Gastrocnemius medialis (tissue), 4 donors: ENCODE data around the gene PRKD3. TPM values are rescaled to one million over a fixed set of nuclear protein-coding genes. Genes with fewer than 3 reads are reported as not detected.

ENCODE experiments used
- ATAC-seq, 2 donors: fragments of 150-250 bp; one replicate each; pipeline ENCODE4 v1.9.1; 2016
- DNase-seq, 2 donors: peaks; one replicate each; pipeline ENCODE4 v3.0.0-alpha.2; 2019
- H3K27ac ChIP-seq, 4 donors: fragments of 200-600 bp; sonication (generic); 1 replicate in 1 of 4; 2 replicates in 3 of 4; pipeline ENCODE4 v1.5.1; 2016 to 2018; ENCODE audit warnings: mild to moderate bottlenecking in 2 of 4, moderate library complexity in 1 of 4
- H3K27me3 ChIP-seq, 3 donors: fragments of 200-600 bp; sonication (generic) in 2 of 3; 1 replicate in 1 of 3; 2 replicates in 2 of 3; pipeline versions ENCODE4 v1.5.1 to v1.6.0; 2016 to 2019; ENCODE audit warnings: mild to moderate bottlenecking in 1 of 3, moderate library complexity in 1 of 3
- H3K36me3 ChIP-seq, 2 donors: fragments of 200-600 bp; sonication (generic) in 1 of 2; one replicate each; pipeline ENCODE4 v1.5.1; 2017 to 2018
- H3K4me1 ChIP-seq, 2 donors: fragments of 200-600 bp; sonication (generic) in 1 of 2; one replicate each; pipeline ENCODE4 v1.5.1; 2016 to 2017; ENCODE audit warnings: mild to moderate bottlenecking in 2 of 2
- H3K4me3 ChIP-seq, 4 donors: fragments of 200-600 bp; sonication (generic) in 3 of 4; 1 replicate in 1 of 4; 2 replicates in 3 of 4; pipeline ENCODE4 v1.5.1; 2016 to 2019; ENCODE audit warnings: mild to moderate bottlenecking in 2 of 4
- H3K9me3 ChIP-seq, 3 donors: fragments of 200-600 bp; sonication (generic) in 2 of 3; 1 replicate in 1 of 3; 2 replicates in 2 of 3; pipeline ENCODE4 v1.5.1; 2016 to 2019
- POLR2A ChIP-seq, 2 donors: fragments of 450-650 bp; IDR thresholded peaks; one replicate each; pipeline ENCODE4 v1.6.1; 2017; ENCODE audit warnings: antibody characterized with exemption in 2 of 2, mild to moderate bottlenecking in 2 of 2, moderate library complexity in 2 of 2
- in situ Hi-C, 4 donors: fragments of 200-750 bp; cut with MboI; loops; one replicate each; pipeline versions ENCODE4 v1.15.0 to v1.8.0; 2017; ENCODE audit warnings: low sequenced_read_pairs in 4 of 4
- intact Hi-C: fragments of 100-400 bp; cut with DNase I; formaldehyde crosslinking; loops from one replicate; pipeline ENCODE4 v1.15.1; 2023; ENCODE audit warnings: low total_unique reads
- total RNA-seq, 4 donors: library from RNA; depleted of rRNA; stranded (reverse); fragments of >200 nt; gene quantifications; one replicate each; pipeline versions ENCODE4 v1.1.0 to v1.2.3, GENCODE V29; 2016
- TF ChIP-seq, protein P1 (sequence below), 5 experiments: fragments of 450-650 bp in 3 of 5; fragments of 200-600 bp in 2 of 5; sonication (generic) in 2 of 5; IDR thresholded peaks in 4 of 5; conservative IDR thresholded peaks in 1 of 5; 1 replicate in 4 of 5; 2 replicates in 1 of 5; pipeline ENCODE4 v1.5.1; 2016 to 2019; ENCODE audit warnings: antibody characterized with exemption in 5 of 5, mild to moderate bottlenecking in 3 of 5, moderate library complexity in 3 of 5

The PRKD3 gene
- total RNA-seq, 4 donors from 2014 or later: 11.0 to 34.4 (median 14.9) TPM

DNA sequence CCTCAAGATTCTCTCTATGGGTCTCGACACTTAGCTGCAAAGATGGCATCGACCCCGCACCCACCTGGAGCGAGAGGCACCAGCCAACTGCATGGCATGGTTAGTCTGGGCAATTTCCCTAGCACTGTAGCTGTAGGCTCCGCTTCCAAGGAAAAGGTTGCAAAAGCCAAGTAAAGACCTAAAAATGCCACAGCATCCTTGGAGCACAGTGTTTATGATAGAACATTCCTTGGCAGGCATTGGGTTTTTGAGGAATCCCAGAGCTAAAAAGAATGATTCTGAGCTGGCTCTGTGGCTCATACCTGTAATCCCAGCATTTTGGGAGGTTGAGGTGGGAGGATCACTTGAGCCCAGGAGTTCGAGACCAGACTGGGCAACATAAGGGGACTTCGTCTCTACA lies 42.7 kb upstream of the PRKD3 start:
- H3K27ac ChIP-seq: no peak overlapping the region
- no peaks in the 10 kb centered on the region for H3K36me3 ChIP-seq
- intact Hi-C loops: no loop called here
- H3K27me3 ChIP-seq: no peaks in the 10 kb centered on the region
- H3K9me3 ChIP-seq: no peaks in the 10 kb centered on the region
- H3K4me1 ChIP-seq: peaks cover 19 to 20% of the 10 kb centered on the region in 2 donors
- no peak for DNase-seq
- no peak for ATAC-seq
- in situ Hi-C loops: no loop called here
- H3K4me3 ChIP-seq: no peak overlapping the region
- TF ChIP-seq, protein P1, sequence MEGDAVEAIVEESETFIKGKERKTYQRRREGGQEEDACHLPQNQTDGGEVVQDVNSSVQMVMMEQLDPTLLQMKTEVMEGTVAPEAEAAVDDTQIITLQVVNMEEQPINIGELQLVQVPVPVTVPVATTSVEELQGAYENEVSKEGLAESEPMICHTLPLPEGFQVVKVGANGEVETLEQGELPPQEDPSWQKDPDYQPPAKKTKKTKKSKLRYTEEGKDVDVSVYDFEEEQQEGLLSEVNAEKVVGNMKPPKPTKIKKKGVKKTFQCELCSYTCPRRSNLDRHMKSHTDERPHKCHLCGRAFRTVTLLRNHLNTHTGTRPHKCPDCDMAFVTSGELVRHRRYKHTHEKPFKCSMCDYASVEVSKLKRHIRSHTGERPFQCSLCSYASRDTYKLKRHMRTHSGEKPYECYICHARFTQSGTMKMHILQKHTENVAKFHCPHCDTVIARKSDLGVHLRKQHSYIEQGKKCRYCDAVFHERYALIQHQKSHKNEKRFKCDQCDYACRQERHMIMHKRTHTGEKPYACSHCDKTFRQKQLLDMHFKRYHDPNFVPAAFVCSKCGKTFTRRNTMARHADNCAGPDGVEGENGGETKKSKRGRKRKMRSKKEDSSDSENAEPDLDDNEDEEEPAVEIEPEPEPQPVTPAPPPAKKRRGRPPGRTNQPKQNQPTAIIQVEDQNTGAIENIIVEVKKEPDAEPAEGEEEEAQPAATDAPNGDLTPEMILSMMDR (IDR thresholded peaks at IDR 0.05 in 4 of 5, conservative IDR thresholded peaks at IDR 0.05 in 1 of 5): no peak
- TF ChIP-seq POLR2A (IDR thresholded peaks at IDR 0.05): no peak

DNA sequence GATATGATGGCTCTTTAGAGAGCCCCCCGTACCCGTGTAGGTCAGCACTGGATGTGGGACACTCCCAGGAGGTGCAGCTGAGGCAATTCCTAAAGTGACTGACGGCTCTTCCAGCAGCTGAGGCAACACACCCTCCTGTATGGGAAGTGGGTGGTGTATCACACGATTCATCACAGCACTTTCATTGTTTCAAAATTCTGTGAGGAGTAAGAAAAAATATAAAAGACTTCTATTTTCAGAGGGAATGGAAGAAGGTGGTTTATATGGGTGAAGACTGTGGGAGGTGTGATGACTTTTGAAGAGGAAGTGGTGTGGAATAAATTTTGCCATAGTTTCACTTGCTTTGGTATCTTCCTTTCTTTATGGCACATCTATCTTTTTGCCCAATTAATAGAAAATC lies 42.1 kb upstream of the PRKD3 start:
- H3K9me3 ChIP-seq: no peaks in the 10 kb centered on the region
- ATAC-seq: no peak
- no peaks in the 10 kb centered on the region for H3K27me3 ChIP-seq
- no peak for TF ChIP-seq POLR2A (IDR thresholded peaks at IDR 0.05)
- TF ChIP-seq, protein P1 (IDR thresholded peaks at IDR 0.05 in 4 of 5, conservative IDR thresholded peaks at IDR 0.05 in 1 of 5): no peak
- peaks cover 23 to 26% of the 10 kb centered on the region in 2 donors for H3K4me1 ChIP-seq
- no peak for DNase-seq
- peak overlapping the region; percentile 73 to 81 (median 79) for H3K27ac ChIP-seq
- intact Hi-C loops (no loop called here), in situ Hi-C loops (no loop called here)
- no peak overlapping the region for H3K4me3 ChIP-seq
- H3K36me3 ChIP-seq: no peaks in the 10 kb centered on the region

DNA sequence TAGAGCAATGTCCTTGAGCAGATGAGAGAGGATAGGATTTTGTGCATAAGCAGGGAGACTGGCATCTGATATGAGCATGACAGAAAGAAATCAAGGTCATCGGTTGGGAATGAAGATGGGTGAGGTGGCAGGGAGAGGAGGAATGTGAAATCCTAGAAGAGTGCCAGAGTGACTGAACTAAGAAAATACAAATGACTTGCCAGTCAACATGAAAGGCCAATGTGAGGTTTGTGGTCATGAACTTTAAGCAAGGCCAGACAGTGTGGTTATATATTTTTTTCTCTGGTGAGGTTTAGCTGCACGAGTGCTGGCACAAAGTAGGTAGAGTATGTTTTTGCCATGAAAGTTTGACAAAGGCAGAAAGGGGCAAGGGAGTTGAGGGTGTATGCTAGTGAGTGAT lies 41.0 kb upstream of the PRKD3 start:
- Histone ChIP-seq H3K27me3 (no peaks in the 10 kb centered on the region), H3K9me3 (no peaks in the 10 kb centered on the region), H3K27ac (peak overlapping the region; percentile 73 to 81 (median 79)), H3K4me3 (no peak overlapping the region), H3K36me3 (no peaks in the 10 kb centered on the region), H3K4me1 (peaks cover 24 to 28% of the 10 kb centered on the region in 2 donors)
- in situ Hi-C loops: no loop called here
- peak; percentile 91 to 97 for ATAC-seq
- TF ChIP-seq, protein P1 (IDR thresholded peaks at IDR 0.05 in 4 of 5, conservative IDR thresholded peaks at IDR 0.05 in 1 of 5): no peak
- no peak for TF ChIP-seq POLR2A (IDR thresholded peaks at IDR 0.05)
- peak; percentile 45 to 51 for DNase-seq
- intact Hi-C loops: no loop called here

DNA sequence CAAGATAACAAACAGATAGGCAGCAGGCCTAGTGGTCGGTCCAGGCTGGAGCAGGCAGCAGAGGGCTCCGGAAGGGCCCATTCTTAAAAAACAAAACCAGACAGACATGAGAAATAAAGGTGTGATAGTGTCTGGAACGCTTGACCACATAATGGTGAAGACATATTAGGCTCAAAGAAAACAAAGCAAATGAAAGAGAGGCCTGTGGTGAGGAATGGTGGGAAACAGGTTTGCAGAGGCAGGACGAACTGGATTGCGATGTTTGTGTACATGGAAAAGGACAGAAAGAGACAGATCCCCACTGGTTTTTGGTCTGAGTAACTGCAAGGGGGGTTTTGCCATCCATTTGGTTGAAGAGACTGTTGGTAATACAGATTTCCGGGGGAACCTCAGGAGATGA lies 39.7 kb upstream of the PRKD3 start:
- ATAC-seq (no peak), DNase-seq (no peak)
- Histone ChIP-seq H3K36me3 (no peaks in the 10 kb centered on the region), H3K27me3 (no peaks in the 10 kb centered on the region), H3K9me3 (no peaks in the 10 kb centered on the region), H3K4me3 (no peak overlapping the region), H3K27ac (peak overlapping the region in 3 of 4 donors; percentile 16 to 34 (median 20)), H3K4me1 (peaks cover 24 to 28% of the 10 kb centered on the region in 2 donors)
- in situ Hi-C loops (no loop called here), intact Hi-C loops (loop anchor here (5.0 kb wide), 1 partner anchor 42 kb away; the partner anchor contains the start of gene PRKD3)
- no peak for TF ChIP-seq POLR2A (IDR thresholded peaks at IDR 0.05)
- TF ChIP-seq, protein P1 (IDR thresholded peaks at IDR 0.05 in 4 of 5, conservative IDR thresholded peaks at IDR 0.05 in 1 of 5): no peak
